Mammary epithelial cell (primary cell): ENCODE measurements around the gene RELN.

ENCODE experiments used
- EZH2 ChIP-seq: IDR thresholded peaks from 2 replicates; pipeline ENCODE4 v1.6.1; 2012; ENCODE audit warnings: low read length, inconsistent platforms, borderline replicate concordance
- TF ChIP-seq, protein P1 (sequence below), 2 donors: IDR thresholded peaks in 1 of 2; conservative IDR thresholded peaks in 1 of 2; 2 replicates each; pipeline ENCODE4 v1.5.1; 2011 to 2012; ENCODE audit warnings: inconsistent platforms in 2 of 2, low read length in 2 of 2, mild to moderate bottlenecking in 2 of 2, control low read depth in 1 of 2, low read depth in 1 of 2; ENCODE audit not compliant: insufficient read depth in 1 of 2; ENCODE audit errors: extremely low read depth in 1 of 2

DNA sequence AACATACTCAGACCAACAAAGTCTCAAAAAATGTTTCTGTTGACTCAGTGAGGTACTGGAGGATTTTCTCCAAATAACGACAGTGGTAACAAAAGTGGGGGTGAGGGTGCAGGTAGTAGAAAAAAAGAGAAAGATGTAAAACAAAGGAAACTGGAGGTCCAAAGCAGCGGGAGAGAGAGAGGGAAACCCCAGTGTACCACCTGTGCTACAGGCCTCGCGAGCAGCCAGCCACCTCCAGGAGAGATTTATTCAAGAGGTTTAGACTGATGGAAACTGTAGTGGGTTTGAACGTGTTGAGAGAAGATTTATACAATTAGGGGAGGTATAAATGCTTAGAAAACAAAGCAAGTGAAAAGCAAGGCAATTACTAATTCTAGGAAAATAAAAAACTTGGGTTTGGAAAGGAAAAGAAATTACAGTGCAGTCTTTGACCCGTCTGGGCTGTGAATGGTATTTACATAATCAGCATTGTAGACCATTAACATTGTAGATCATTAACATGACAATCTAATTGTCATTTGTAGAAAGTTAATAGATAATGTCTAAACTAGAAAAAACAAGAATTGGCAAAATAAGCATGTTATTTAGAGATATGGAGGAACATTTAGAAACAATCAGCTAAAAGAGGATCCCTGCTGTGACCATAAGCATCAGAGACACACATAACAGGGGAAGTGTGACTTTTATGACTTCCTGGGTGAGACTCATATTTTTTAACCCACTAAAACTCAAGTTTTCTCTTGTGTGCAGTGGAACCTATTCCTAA lies 180.0 kb downstream of the RELN start:
- TF ChIP-seq, protein P1, sequence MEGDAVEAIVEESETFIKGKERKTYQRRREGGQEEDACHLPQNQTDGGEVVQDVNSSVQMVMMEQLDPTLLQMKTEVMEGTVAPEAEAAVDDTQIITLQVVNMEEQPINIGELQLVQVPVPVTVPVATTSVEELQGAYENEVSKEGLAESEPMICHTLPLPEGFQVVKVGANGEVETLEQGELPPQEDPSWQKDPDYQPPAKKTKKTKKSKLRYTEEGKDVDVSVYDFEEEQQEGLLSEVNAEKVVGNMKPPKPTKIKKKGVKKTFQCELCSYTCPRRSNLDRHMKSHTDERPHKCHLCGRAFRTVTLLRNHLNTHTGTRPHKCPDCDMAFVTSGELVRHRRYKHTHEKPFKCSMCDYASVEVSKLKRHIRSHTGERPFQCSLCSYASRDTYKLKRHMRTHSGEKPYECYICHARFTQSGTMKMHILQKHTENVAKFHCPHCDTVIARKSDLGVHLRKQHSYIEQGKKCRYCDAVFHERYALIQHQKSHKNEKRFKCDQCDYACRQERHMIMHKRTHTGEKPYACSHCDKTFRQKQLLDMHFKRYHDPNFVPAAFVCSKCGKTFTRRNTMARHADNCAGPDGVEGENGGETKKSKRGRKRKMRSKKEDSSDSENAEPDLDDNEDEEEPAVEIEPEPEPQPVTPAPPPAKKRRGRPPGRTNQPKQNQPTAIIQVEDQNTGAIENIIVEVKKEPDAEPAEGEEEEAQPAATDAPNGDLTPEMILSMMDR (conservative IDR thresholded peaks at IDR 0.05 in 1 of 2, IDR thresholded peaks at IDR 0.05 in 1 of 2; ENCODE audit: extremely low read depth in 1 of 2, insufficient read depth in 1 of 2, low read depth in 1 of 2, low read length in 2 of 2): no peak
- TF ChIP-seq EZH2: no peak
